HG03103 (cell line): ENCODE data around the gene CAPN12.

Experiments used
- ATAC-seq: cut with Tn5 transposase; IDR thresholded peaks from one replicate; pipeline ENCODE4 v1.9.1; 2021; ENCODE audit warnings: low read depth; ENCODE audit not compliant: unreplicated experiment

CAPN12 gene

DNA sequence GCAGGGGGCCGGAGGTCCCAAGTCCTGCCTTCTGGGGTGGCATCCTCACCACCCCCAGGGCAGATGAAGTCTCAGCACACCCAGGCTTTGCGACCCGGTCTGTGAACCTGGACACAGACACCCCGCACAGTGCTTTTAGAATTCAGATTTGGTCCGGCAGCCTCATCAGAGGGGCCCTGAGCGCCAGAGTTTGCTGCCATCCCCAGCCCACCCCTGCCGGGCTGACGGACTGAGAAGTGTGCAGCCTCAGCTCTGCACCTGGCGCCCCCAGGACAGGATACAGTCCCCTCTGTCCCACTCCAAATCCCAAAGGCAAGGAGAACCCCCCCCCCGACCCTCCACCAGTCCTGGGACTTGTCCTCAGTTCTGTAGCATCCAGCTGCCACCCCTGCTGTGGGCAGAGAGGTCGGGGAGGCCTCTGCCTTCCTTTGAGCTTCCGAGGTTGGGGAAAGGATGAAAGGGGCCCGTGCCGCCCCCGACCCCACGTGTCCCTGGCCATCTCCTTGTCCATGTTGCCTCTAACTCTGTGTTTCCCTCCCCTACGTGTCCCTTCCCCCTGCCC, 16.9 kb downstream of the CAPN12 start:
- no peak for ATAC-seq

DNA sequence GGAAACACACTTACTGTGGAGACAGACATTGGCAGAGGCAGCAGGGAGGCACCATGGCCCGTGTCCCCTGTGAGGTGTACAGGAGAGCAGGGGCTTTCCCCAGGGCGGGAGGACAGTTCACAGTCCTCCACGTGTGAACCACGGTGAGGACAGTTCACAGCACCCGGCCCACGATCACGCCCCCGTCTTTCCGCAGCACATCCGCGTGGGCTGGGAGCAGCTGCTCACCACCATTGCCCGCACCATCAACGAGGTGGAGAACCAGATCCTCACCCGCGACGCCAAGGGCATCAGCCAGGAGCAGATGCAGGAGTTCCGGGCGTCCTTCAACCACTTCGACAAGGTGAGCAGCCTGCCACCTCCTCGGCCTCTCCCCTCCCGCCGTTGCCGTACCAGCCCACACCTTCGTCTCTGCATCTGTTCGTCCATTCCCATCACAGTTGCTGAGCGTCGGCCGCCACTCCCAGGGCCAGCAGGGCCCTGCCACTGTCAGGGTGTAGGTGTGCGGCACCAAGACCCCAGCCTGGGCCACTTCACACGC, 17.4 kb downstream of the CAPN12 start:
- no peak for ATAC-seq

DNA sequence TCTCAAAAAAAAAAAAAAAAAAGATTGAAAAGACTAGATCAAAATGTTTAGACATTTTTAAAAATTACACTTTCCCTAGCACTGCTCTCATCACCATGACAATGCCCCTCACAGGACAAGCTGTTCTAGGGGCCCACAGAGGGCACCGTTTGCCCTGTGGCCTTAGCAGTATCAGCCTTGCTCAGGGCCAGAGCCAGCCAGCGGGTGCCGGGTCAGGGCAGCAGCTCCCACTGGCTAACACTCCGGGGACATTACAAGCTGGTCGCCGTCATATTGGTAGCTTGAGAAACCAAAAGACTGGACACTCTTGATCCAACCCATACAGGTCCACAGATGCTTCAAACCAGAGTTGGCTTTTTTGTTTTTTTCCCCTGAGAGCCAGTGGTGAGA, 18.0 kb downstream of the CAPN12 start:
- no peak for ATAC-seq

DNA sequence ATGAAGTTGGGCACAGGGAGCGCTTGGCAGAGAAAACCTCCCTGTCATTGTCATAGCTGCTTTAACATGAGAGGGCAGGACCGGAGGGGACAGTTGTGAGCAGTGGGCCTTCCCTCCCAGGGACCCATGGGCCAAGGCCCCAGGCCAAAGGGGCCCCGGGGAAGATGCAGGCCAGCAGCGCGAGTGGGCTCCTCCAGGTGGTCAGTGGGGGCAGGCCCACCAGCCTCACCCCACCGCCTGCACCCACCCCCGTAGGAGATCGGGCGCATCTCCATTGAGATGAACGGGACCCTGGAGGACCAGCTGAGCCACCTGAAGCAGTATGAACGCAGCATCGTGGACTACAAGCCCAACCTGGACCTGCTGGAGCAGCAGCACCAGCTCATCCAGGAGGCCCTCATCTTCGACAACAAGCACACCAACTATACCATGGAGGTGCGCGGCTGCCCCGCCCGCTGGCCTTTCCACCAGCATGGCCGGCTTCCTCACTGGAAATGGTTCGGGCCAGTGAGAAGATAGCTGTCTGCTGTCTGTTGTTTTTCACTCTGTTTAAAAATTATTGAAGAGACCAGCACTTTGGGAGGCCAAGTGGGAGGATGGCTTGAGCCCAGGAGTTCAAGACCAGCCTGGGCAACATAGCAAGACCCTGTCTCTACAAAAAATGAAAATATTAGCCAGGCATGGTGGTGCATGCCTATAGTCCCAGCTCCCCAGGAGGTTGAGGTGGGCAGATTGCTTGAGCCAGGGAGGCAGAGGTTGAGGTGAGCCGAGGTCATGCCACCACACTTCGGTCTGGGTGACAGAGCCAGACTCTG, 18.6 kb downstream of the CAPN12 start:
- ATAC-seq, result no peak

DNA sequence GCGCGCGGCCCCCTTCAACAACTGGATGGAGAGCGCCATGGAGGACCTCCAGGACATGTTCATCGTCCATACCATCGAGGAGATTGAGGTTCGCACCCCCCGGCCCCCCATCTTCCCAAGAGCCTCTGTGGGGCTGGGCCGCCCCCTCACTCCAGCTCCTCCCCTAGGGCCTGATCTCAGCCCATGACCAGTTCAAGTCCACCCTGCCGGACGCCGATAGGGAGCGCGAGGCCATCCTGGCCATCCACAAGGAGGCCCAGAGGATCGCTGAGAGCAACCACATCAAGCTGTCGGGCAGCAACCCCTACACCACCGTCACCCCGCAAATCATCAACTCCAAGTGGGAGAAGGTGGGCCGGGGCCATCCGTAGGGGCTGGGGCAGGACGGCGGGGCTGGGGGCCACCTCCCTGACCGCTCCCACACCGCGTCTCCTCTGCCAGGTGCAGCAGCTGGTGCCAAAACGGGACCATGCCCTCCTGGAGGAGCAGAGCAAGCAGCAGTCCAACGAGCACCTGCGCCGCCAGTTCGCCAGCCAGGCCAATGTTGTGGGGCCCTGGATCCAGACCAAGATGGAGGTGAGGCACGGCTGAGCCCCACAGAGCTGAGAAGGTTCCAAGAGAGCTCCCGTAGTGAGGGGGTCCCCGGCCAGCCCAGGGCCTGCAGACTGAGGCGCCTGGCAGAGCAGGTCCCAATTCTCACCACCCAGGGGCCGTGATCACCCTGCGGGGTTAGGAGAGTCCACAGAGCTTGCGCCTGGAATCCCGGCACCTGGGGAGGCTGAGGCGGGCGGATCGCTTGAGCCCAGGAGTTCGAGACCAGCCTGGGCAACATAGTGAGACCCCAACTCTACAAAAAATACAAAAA, 20.1 kb downstream of the CAPN12 start:
- no peak for ATAC-seq

DNA sequence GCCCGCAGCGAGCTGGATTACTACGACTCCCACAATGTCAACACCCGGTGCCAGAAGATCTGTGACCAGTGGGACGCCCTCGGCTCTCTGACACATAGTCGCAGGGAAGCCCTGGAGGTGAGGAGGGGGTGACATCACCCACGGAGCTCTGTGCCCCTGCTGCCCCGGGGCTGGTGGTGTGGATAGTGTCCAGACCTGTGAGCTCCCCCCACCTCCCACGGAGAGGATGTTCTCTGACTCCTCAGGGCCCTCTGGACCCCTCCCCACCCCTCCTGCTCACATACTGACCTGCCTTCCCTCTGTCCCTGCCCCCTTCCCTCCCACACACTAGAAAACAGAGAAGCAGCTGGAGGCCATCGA, 20.7 kb downstream of the CAPN12 start:
- ATAC-seq, result no peak

DNA sequence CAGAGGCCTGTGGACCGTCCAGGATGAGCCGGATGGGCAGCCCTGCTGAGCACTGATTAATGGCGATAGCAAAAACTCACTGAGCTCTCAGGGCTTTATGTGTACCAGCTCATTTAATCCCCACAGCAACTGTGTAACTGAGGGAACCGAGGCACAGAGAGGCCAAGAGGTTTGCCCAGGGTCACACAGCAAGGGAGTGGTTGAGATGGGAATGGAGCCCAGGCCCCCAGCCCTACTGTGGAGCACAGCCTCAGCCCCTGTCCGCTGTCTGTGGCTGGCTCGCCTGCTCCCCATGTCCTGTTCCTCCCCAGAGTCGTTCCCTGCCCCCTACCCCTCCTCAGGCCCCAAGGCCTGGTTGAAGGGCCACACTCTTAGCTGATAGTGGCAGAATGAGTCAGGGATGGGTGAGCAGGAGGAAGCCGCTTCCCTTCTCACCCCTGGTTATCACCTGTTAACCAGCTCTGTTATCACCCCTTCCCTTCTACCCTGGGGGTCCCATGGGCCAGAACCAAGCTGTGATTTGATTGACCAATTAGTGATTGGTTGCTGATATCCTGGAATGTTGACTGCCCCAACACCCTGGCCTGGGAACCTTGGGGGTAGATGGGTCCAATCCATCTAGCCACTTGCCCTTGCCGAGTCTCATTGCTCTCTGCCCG, 21.2 kb downstream of the CAPN12 start:
- no peak for ATAC-seq

DNA sequence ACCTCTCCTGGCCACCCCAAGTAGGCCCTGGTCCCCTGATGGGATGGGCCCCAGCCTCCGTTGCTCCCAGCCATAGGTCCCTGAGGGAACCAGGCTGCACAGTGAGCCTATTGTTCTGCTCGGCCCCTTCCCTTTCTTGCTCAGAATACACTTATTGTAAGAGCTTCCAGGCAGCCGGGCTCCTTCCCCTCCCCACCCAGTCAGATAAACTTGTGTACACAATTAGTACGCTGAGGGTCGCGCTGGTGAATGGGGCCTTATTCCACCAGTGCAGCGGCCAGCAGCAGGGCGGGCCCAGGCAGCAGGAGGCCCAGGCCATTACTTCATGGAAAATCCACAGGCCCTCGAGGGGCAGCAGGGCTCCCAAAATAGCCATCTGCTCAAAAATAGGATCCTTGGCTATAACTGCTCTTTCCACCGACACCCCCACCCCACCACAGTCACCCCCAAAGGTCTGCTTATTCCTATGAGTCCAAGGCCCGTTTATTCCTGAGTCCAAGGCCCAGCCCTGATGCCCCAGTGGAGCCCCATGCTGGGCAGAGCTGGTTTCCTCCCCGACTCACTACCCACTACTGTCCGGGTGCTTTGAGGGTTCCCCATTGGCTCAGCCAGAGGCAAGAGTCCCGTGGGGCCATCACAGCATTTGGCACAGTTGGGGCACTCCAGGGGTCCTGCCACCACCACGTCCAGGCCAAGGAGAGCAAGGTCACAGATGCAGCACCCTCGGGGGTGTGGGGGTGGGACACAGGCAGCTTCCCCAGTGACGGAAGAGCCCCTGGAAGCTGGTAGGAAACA, 22.1 kb downstream of the CAPN12 start:
- no peak for ATAC-seq

DNA sequence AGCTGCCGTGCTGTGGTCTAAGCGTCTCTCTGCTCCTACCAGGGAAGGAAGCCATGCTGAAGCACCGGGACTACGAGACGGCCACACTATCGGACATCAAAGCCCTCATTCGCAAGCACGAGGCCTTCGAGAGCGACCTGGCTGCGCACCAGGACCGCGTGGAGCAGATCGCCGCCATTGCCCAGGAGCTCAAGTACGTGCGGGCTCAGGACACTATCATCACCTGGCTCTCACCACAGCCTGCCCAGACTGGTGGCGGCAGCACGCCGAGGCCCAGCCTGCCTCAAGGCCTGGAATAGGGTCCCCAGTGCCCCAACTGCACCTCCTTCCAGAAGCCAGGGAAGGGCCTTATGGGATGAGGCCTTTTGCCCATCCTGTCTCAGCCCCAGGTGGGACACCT, 22.8 kb downstream of the CAPN12 start:
- no peak for ATAC-seq

DNA sequence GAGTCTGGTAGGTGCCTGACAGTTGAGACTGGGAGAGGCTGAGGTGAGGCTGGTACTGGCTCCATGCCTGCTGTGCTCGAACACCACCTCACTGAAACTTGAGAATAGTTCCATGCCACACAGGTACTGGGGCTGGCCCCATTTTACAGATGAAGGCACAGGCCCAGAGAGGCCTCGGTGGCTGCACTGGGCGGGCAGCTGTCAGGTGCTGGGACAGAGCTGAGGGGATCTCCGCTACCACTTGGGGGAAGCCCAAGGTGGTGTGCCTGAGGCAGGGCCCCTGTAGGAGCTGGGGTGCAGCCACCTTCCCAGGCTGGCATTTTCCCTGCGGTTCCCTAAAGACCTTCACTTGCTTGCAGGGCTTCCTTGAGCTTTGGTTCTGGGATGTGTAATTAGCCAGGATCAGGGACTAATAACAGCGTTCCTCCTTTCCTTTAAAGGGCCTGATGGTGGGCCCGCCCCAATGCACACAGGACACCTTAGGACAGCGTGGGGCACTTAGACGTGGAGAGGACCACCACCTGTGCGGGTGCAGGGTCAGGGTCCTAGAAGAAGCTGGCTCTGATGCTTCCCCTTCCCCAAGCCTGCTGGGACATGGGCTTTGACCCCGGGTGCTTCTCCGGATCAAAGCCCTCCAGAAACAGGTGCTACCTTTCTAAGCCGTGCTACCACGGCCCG, 23.6 kb downstream of the CAPN12 start:
- no peak for ATAC-seq

DNA sequence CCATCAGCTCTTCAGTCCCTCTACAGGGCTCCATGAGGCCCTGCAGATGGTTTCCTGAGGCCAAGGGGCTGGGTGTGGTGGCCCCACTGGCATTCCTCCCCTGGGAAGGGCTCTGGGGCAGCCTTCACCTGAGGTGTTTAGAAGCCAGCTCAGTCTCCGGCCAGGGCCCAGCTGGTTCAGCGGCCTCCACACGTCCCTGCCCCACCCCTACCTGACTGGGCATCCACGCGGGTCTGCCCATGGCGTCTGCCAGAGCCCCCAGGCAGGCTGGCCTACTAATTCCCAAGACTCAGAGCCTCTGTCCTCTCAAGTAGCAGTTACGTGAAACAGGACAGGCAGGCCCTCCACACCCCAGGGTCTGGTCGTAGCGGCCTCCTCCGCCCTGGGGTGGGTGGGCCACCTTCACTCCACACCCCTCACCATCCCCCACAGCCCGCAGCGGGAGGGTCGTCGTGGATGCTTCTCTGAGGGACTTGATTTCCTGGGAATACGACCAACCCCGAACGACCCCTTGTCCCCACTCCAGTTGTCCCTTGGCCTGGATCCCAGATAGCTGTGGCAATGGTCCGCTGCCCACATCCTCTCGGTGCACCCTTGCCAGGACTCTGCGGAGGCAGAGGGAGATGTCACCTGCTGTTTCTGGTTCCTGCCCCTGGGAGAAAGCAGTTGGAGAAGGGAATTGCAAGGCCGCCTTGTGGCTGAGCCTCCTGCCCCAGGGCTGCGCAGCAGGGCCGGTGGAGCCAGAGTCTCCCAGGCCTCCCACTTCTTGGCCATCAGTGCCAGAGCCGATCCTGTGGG, 24.3 kb downstream of the CAPN12 start:
- ATAC-seq, result no peak

DNA sequence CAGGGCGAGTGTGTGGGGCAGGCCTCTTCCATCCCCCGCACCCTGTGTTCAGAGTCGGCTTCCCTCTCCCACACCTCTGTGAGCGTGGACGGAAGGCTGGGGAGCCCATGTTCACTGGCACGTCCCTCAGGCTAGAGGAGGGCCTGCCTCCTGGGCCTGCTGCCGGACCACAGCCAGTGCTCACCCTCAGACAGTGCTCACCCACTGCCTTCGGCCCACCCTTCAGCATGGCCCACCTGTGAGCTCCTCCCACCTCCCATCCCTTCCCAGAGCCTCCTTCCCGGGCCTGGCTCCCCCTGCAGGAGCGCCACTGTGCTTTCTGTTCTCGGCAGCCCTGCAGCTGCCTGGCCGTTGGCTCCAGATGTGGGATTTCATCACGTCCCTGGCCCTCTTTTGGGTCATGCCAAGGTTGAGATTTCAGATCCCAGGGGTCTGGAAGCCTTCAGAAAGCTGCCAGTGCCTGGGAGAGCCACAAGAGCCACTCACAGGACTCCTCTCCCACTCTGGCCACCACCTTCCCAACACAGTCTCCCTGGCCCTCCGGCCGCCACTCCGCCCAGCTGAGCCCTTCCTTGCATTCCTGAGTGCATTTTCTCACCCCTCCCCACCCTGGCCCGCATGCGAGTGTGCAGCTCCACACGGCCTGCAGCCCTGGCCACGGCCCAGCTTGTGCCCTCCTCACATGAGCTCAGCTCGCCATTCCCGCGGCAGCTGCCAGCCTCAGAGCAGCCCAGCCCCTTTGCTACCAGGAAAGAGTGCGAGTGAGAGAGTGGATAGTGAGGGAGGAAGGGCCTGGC, 25.3 kb downstream of the CAPN12 start:
- ATAC-seq, result no peak

DNA sequence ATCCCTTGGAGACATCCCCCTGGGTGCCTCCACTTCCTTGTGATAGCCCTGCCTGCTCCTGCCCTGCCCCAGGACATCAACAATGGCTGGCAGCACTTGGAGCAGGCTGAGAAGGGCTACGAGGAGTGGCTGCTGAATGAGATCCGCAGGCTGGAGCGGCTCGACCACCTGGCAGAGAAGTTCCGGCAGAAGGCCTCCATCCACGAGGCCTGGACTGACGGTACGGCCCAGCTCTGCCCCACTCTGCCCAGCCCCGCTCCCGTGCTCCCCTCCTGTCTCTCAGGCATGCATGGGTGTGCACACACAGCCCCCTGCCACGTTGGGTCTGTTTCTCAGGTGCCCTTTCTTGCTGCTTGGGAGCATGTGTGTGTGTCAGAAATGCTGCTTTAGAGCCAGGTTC, 26.4 kb downstream of the CAPN12 start:
- ATAC-seq, result no peak

DNA sequence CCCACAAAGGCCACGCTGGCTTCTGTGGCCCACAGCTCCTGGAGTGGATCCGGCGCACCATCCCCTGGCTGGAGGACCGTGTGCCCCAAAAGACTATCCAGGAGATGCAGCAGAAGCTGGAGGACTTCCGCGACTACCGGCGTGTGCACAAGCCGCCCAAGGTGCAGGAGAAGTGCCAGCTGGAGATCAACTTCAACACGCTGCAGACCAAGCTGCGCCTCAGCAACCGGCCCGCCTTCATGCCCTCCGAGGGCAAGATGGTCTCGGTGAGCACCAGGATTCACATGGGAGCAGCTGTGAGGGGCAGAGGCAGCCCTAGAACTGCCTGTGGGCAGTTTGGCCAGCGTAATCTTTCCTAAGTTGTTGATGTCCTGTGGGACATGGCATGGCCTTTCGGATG, 27.2 kb downstream of the CAPN12 start:
- ATAC-seq, result no peak

DNA sequence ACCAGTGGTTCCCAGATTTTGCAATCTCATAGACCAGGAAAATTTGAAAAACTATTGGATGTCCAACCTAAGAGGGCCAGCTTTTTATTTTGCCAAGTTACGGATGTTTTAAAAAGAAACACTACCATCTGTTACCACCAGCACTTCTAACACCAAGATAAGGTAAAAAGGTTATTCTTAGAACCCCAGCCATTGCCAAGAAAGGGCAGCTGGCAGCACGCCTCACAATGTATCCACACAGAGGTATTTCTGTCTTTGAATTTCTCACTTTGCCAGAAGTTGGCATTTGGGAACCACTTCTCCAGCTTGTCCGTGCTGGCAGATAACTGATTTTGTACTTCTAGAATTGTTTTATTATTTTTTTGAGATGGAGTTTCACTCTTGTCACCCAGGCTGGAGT, 28.7 kb downstream of the CAPN12 start:
- ATAC-seq, result no peak

DNA sequence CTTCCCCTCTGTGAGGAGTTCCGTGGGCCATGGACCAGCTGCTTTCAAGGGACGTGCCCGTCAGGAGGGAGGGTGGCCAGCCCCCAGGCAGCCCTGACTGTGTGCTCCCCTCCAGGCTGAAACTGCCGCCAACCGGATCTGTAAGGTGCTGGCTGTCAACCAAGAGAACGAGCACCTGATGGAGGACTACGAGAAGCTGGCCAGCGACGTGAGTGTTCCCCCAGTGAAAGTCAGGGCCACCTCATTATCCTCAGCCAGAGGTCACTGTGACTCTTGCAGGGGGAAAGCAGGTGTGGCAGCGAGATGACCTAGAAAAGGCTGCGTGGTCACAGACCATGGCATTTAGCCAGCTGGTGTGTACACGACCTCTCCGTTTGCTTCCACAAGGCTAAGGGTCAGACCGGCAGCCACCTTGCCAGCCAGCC, 29.9 kb downstream of the CAPN12 start:
- no peak for ATAC-seq

DNA sequence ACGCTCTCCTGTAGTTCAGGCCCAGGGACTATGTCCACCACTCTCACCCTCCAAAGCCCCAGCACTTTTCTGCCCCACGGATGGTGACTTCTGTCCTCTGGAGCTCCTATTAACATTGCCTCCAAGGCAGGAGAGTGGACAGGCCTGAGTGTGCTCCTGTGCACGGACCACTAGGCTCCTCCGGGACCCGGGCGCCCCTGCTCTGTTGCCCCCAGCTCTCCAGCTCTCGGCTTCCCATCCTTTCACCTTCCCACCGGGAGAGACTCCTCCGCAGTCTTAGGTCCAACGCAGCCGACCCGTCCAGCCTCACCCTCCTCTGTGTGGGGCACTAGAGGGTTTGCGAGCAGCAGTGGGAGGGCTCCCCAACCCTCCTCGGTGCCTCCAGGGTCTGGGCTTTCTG, 30.4 kb downstream of the CAPN12 start:
- ATAC-seq, result no peak

DNA sequence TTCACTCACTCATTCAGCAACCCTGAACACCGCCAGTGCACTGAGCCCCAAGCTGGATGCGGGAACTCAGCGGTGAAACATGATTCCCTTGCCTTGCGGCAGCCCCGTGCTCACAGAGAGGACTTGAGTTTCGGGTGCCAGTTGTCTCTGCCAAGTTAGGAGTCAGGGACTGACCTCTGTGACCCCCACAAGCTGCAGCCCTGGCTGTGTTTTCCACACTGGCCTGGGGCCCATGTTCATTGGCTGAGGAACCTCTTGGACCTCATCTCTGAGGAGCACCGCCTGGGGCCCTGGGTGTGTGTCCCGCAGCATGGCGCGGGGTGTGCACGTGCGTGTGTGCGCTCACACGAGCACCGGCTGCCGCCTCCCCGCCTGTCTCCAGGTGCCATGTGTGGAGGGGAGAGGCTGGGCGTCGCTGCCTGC, 31.0 kb downstream of the CAPN12 start:
- ATAC-seq, result no peak
